SK-N-SH (cell line): ENCODE measurements around the gene PLEKHF1. TPM values are rescaled to one million over a fixed set of nuclear protein-coding genes. Genes with fewer than 3 reads are reported as not detected.

Source experiments
- CTCF ChIA-PET: fragments of 300-600, 350-600 bp; formaldehyde crosslinking; extraction: SDS; loops from one replicate; lab custom pipeline; 2021; lab: Yijun Ruan, JAX
- POLR2A ChIA-PET: fragments of 350-600 bp; sonication (Branson Sonifier 250); formaldehyde crosslinking; extraction: SDS; loops from one replicate; lab custom pipeline; 2020; ENCODE audit warnings: antibody characterized with exemption, inconsistent platforms; lab: Yijun Ruan, JAX
- DNase-seq: peaks from one replicate; pipeline ENCODE4 v3.0.0; 2012
- H2AFZ ChIP-seq: fragments of 200-600 bp; sonication (generic); 2 replicates; pipeline ENCODE4 v1.8.1; 2016; ENCODE audit warnings: antibody characterized with exemption, mild to moderate bottlenecking, low read depth
- H3F3A ChIP-seq: fragments of 200-600 bp; sonication (generic); replicated peaks from 2 replicates; pipeline ENCODE3; 2016; ENCODE audit warnings: antibody characterized with exemption, mild to moderate bottlenecking; ENCODE audit not compliant: insufficient read depth
- H3K27ac ChIP-seq, 2 experiments: fragments of 200-500 bp in 1 of 2; fragments of 200-600 bp in 1 of 2; sonication (Bioruptor generic) in 1 of 2; sonication (generic), shearing (Covaris generic) in 1 of 2; 2 replicates each; pipeline versions ENCODE4 v1.5.1 to v1.6.1; 2014 to 2016; ENCODE audit warnings: low read depth in 2 of 2, inconsistent platforms in 1 of 2, low read length in 1 of 2, mild to moderate bottlenecking in 1 of 2, mixed read lengths in 1 of 2
- H3K27me3 ChIP-seq: fragments of 200-600 bp; sonication (generic), shearing (Covaris generic); 2 replicates; pipeline ENCODE4 v1.6.1; 2016; ENCODE audit warnings: mixed run types; ENCODE audit not compliant: insufficient read depth
- H3K36me3 ChIP-seq, 2 experiments: fragments of 200-500 bp in 1 of 2; fragments of 200-600 bp in 1 of 2; sonication (Bioruptor generic) in 1 of 2; sonication (generic) in 1 of 2; replicated peaks in 1 of 2; 2 replicates each; pipeline versions ENCODE3 to v1.5.1; 2014 to 2016; ENCODE audit warnings: low read length in 1 of 2, mild to moderate bottlenecking in 1 of 2; ENCODE audit not compliant: insufficient read depth in 2 of 2, control insufficient read depth in 1 of 2
- H3K4me1 ChIP-seq, 2 experiments: fragments of 200-500 bp in 1 of 2; fragments of 200-600 bp in 1 of 2; sonication (Bioruptor generic) in 1 of 2; sonication (generic), shearing (Covaris generic) in 1 of 2; 2 replicates each; pipeline versions ENCODE4 v1.5.1 to v1.6.1; 2014 to 2016; ENCODE audit warnings: low read depth in 1 of 2, low read length in 1 of 2, mixed run types in 1 of 2; ENCODE audit not compliant: insufficient read depth in 2 of 2, control insufficient read depth in 1 of 2
- H3K4me2 ChIP-seq: fragments of 200-600 bp; sonication (generic), shearing (Covaris generic); 2 replicates; pipeline ENCODE4 v1.6.1; 2017; ENCODE audit warnings: mixed run types
- H3K4me3 ChIP-seq, 2 experiments: fragments of 200-500 bp in 1 of 2; fragments of 200-600 bp in 1 of 2; sonication (Bioruptor generic) in 1 of 2; sonication (generic), shearing (Covaris generic) in 1 of 2; 2 replicates each; pipeline versions ENCODE4 v1.5.1 to v1.8.1; 2014 to 2016; ENCODE audit warnings: low read depth in 2 of 2, inconsistent platforms in 1 of 2, low read length in 1 of 2, mild to moderate bottlenecking in 1 of 2, mixed read lengths in 1 of 2, moderate library complexity in 1 of 2
- H3K79me2 ChIP-seq: fragments of 200-600 bp; sonication (generic); 2 replicates; pipeline ENCODE4 v1.8.1; 2017; ENCODE audit warnings: mild to moderate bottlenecking; ENCODE audit not compliant: insufficient read depth
- H3K9ac ChIP-seq: fragments of 200-600 bp; sonication (generic); 2 replicates; pipeline ENCODE4 v1.6.1; 2017; ENCODE audit warnings: mixed run types
- H3K9me2 ChIP-seq: fragments of 200-600 bp; sonication (generic); 2 replicates; pipeline ENCODE4 v1.6.1; 2017; ENCODE audit warnings: mixed run types
- H3K9me3 ChIP-seq: fragments of 200-600 bp; sonication (generic); 2 replicates; pipeline ENCODE4 v1.6.1; 2017; ENCODE audit warnings: mixed run types, mild to moderate bottlenecking, moderate library complexity
- H4K20me1 ChIP-seq: fragments of 200-600 bp; sonication (generic); 2 replicates; pipeline ENCODE4 v1.6.1; 2017; ENCODE audit warnings: mild to moderate bottlenecking, mixed run types; ENCODE audit not compliant: insufficient read depth
- CHD2 ChIP-seq: fragments of 150-350 bp; IDR thresholded peaks from 2 replicates; pipeline ENCODE4 v1.6.1; 2018; ENCODE audit warnings: low read length; ENCODE audit not compliant: partially characterized antibody
- ELF1 ChIP-seq: IDR thresholded peaks from 2 replicates; pipeline ENCODE4 v1.4.0; 2012
- EP300 ChIP-seq, 2 experiments: IDR thresholded peaks; 2 replicates each; pipeline versions ENCODE4 v1.4.0 to v1.6.1; 2012; ENCODE audit warnings: borderline replicate concordance in 1 of 2, low read depth in 1 of 2, low read length in 1 of 2
- EZH2phosphoT487 ChIP-seq: fragments of 200-600 bp; sonication (generic); IDR thresholded peaks from 2 replicates; pipeline ENCODE4 v1.6.1; 2017; ENCODE audit warnings: low read depth, mixed run types, mild to moderate bottlenecking, antibody characterized with exemption, moderate library complexity, borderline replicate concordance
- FOXJ3 ChIP-seq: sonication (generic); formaldehyde crosslinking; IDR thresholded peaks from 2 replicates; pipeline ENCODE4 v1.5.1; 2020; ENCODE audit warnings: mild to moderate bottlenecking, missing genetic modification reagents
- FOXM1 ChIP-seq: IDR thresholded peaks from 2 replicates; pipeline ENCODE4 v1.4.0; 2012; ENCODE audit warnings: low read depth, mild to moderate bottlenecking
- GABPA ChIP-seq: IDR thresholded peaks from 2 replicates; pipeline ENCODE4 v1.4.0; 2012; ENCODE audit warnings: low read depth, mild to moderate bottlenecking
- MAX ChIP-seq: IDR thresholded peaks from 2 replicates; pipeline ENCODE4 v1.4.0; 2012; ENCODE audit warnings: low read depth
- NFIC ChIP-seq: IDR thresholded peaks from 2 replicates; pipeline ENCODE4 v1.4.0; 2012; ENCODE audit warnings: borderline replicate concordance
- PBX3 ChIP-seq: IDR thresholded peaks from 2 replicates; pipeline ENCODE4; 2012
- RAD21 ChIP-seq: IDR thresholded peaks from 2 replicates; pipeline ENCODE4 v1.6.1; 2012; ENCODE audit warnings: mild to moderate bottlenecking, low read length
- REST ChIP-seq: IDR thresholded peaks from 2 replicates; pipeline ENCODE4 v1.6.1; 2012; ENCODE audit warnings: mild to moderate bottlenecking, low read depth, low read length, moderate library complexity
- SIN3A ChIP-seq: IDR thresholded peaks from 2 replicates; pipeline ENCODE4 v1.6.1; 2012; ENCODE audit warnings: low read depth, mild to moderate bottlenecking, low read length, moderate library complexity, borderline replicate concordance
- SMC3 ChIP-seq: IDR thresholded peaks from 2 replicates; pipeline ENCODE4 v1.6.1; 2012; ENCODE audit warnings: low read depth, low read length, improper control_type of control experiment
- TAF1 ChIP-seq: IDR thresholded peaks from 2 replicates; pipeline ENCODE4 v1.6.1; 2012; ENCODE audit warnings: low read depth, mild to moderate bottlenecking, low read length, moderate library complexity, borderline replicate concordance
- TEAD4 ChIP-seq: IDR thresholded peaks from 2 replicates; pipeline ENCODE4 v1.4.0; 2012; ENCODE audit warnings: mild to moderate bottlenecking, borderline replicate concordance; ENCODE audit not compliant: insufficient read depth
- YY1 ChIP-seq: IDR thresholded peaks from 2 replicates; pipeline ENCODE4 v1.4.0; 2012; ENCODE audit warnings: low read depth, mild to moderate bottlenecking
- ZBTB33 ChIP-seq: IDR thresholded peaks from 2 replicates; pipeline ENCODE4 v1.4.0; 2012; ENCODE audit warnings: low read depth, borderline replicate concordance
- WGBS: methylation state at CpG from one replicate; pipeline ENCODE4 v1.1.6; 2017; ENCODE audit warnings: low lambda C conversion rate; 5-methylcytosine and 5-hydroxymethylcytosine counted together
- polyA plus RNA-seq, 3 experiments: library from polyadenylated mRNA; depleted of rRNA; stranded (reverse); fragments of >200 nt; gene quantifications; 2 replicates each; pipeline ENCODE4 v1.2.3, GENCODE V29; 2012

Gene PLEKHF1
- polyA plus RNA-seq, 1 of the 3 experiments (the other 2 are of a cell fraction): 3.9 TPM

GRCh38 chr19:29705706-29706105 lies 40.4 kb downstream of the PLEKHF1 start (continued):
- TF ChIP-seq EP300 (IDR thresholded peaks at IDR 0.05; ENCODE audit: borderline replicate concordance in 1 of 2, low read depth in 1 of 2, low read length in 1 of 2) (no peak), RAD21 (no peak), PBX3 (no peak)

GRCh38 chr19:29706635-29707034 lies 41.4 kb downstream of the PLEKHF1 start:
- Histone ChIP-seq H3K9me3 (no peaks in the 10 kb centered on the region), H3K4me1 (no peaks in the 10 kb centered on the region; a peak in 1 of 4 replicates), H3K27me3 (no peaks in the 10 kb centered on the region), H3K4me2 (no peak overlapping the region), H4K20me1 (peaks cover 24% of the 10 kb centered on the region; the same call in 1 of the 2 replicates), H3K9ac (no peak overlapping the region), H3K9me2 (no peaks in the 10 kb centered on the region), H3K27ac (no peak overlapping the region), H3F3A (no peaks in the 10 kb centered on the region), H3K79me2 (peaks cover 31% of the 10 kb centered on the region; the same call in 1 of the 2 replicates), H2AFZ (no peak overlapping the region), H3K36me3 (peaks cover 4 to 29% of the 10 kb centered on the region in 2 experiments), H3K4me3 (no peak overlapping the region)
- CTCF ChIA-PET: interaction anchor here (2.1 to 4.1 kb wide), 3 partner anchors 10 to 97 kb away, joined by 7 to 25 read pairs (median 16); no protein-coding TSS in a partner anchor
- DNase-seq: no peak
- TF ChIP-seq MAX (no peak), TEAD4 (no peak), GABPA (no peak), NFIC (no peak), YY1 (no peak), ELF1 (no peak), CHD2 (no peak), ZBTB33 (no peak), REST (no peak), TAF1 (no peak), SMC3 (no peak), EP300 (IDR thresholded peaks at IDR 0.05; ENCODE audit: borderline replicate concordance in 1 of 2, low read depth in 1 of 2, low read length in 1 of 2) (no peak), SIN3A (no peak), RAD21 (no peak), FOXM1 (no peak), FOXJ3 (CRISPR knock-in tag) (no peak), EZH2phosphoT487 (no peak)
- 94% methylated on average over 6 of the region's 6 CpGs for WGBS
- POLR2A ChIA-PET: no interaction called here
